ENCODE results near the gene ADGRE2. TPM values are rescaled to one million over a fixed set of nuclear protein-coding genes. Genes with fewer than 3 reads are reported as not detected.

The ADGRE2 gene
- total RNA-seq, 1 experiment from 2014 or later = 1.2 TPM

GRCh38 chr19:14746886-14747285 is 31.5 kb downstream of the ADGRE2 start:
- Histone ChIP-seq H2AK5ac (ENCODE audit: insufficient read length, low read length) (no peak overlapping the region), H2BK20ac (ENCODE audit: low read depth, low read length, poor library complexity, severe bottlenecking) (no peak overlapping the region), H3K79me2 (ENCODE audit: insufficient read depth, low read length) (no peaks in the 10 kb centered on the region), H4K5ac (ENCODE audit: insufficient read length, low read depth, low read length) (no peak overlapping the region), H3K4me1 (ENCODE audit: insufficient read depth, low read length) (no peaks in the 10 kb centered on the region), H3K4ac (ENCODE audit: low read depth, low read length) (no peak overlapping the region), H3K23me2 (ENCODE audit: insufficient read length, low read depth, low read length, poor library complexity, severe bottlenecking) (no peaks in the 10 kb centered on the region), H4K91ac (ENCODE audit: insufficient read length, low read depth, low read length) (no peak overlapping the region), H3K79me1 (ENCODE audit: insufficient read depth, low read depth, low read length, poor library complexity, severe bottlenecking) (no peaks in the 10 kb centered on the region), H2BK15ac (ENCODE audit: low read depth, low read length) (no peak overlapping the region), H2BK12ac (ENCODE audit: insufficient read length, low read depth, low read length) (no peak overlapping the region), H3K27me3 (ENCODE audit: insufficient read depth, low read length) (no peaks in the 10 kb centered on the region), H3K56ac (ENCODE audit: insufficient read length, low read depth, low read length) (no peak overlapping the region), H4K20me1 (ENCODE audit: control insufficient read depth, insufficient read depth, insufficient read length) (no peaks in the 10 kb centered on the region), H3K18ac (ENCODE audit: insufficient read length, low read depth, low read length) (no peak overlapping the region), H3K9me3 (ENCODE audit: control insufficient read depth, low read depth, low read length) (no peaks in the 10 kb centered on the region), H3K9ac (ENCODE audit: extremely low read depth, insufficient read length, low read length) (no peak overlapping the region), H3K23ac (ENCODE audit: insufficient read length, low read depth, low read length) (no peak overlapping the region), H3T11ph (ENCODE audit: low read length) (no peak overlapping the region), H2BK120ac (ENCODE audit: low read depth, low read length, poor library complexity, severe bottlenecking) (no peak overlapping the region), H3K14ac (ENCODE audit: insufficient read depth, low read length) (no peak overlapping the region), H3K4me2 (ENCODE audit: insufficient read depth, insufficient read length, low read length) (no peak overlapping the region), H3K27ac (ENCODE audit: insufficient read length, low read depth, low read length) (no peak overlapping the region), H2AFZ (ENCODE audit: low read length) (no peak overlapping the region), H2BK5ac (ENCODE audit: insufficient read length, low read length) (no peak overlapping the region), H4K8ac (replicated peaks; ENCODE audit: insufficient read length, low read depth, low read length) (no peak overlapping the region)
- H3K9me3 Mint-ChIP-seq = peaks cover 21 to 58% of the 10 kb centered on the region in 2 experiments
- H3K36me3 Mint-ChIP-seq (ENCODE audit: insufficient read depth in 1 of 3, low read depth in 3 of 3) = peaks cover 10 to 30% (median 26%) of the 10 kb centered on the region in 3 experiments; a peak in 6 of 7 replicates
- WGBS (ENCODE audit: extremely low coverage, insufficient read length, low lambda C conversion rate) = no CpG with 5 or more reads among the region's 4 CpGs
- no peaks in the 10 kb centered on the region; the same call in none of the 2 replicates for H3K27me3 Mint-ChIP-seq (ENCODE audit: low read depth)
- no peak overlapping the region for H3K4me3 Mint-ChIP-seq
- H3K4me1 Mint-ChIP-seq = no peaks in the 10 kb centered on the region
- no peak for DNase-seq
- no peak overlapping the region for H3K27ac Mint-ChIP-seq
- TF ChIP-seq, protein P1, sequence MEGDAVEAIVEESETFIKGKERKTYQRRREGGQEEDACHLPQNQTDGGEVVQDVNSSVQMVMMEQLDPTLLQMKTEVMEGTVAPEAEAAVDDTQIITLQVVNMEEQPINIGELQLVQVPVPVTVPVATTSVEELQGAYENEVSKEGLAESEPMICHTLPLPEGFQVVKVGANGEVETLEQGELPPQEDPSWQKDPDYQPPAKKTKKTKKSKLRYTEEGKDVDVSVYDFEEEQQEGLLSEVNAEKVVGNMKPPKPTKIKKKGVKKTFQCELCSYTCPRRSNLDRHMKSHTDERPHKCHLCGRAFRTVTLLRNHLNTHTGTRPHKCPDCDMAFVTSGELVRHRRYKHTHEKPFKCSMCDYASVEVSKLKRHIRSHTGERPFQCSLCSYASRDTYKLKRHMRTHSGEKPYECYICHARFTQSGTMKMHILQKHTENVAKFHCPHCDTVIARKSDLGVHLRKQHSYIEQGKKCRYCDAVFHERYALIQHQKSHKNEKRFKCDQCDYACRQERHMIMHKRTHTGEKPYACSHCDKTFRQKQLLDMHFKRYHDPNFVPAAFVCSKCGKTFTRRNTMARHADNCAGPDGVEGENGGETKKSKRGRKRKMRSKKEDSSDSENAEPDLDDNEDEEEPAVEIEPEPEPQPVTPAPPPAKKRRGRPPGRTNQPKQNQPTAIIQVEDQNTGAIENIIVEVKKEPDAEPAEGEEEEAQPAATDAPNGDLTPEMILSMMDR (conservative IDR thresholded peaks at IDR 0.05) = no peak
